PC-3 (cell line): ENCODE data around the gene PCBP2. TPM values are rescaled to one million over a fixed set of nuclear protein-coding genes. Genes with fewer than 3 reads are reported as not detected.

Source experiments
- ATAC-seq: fragments of 200-7000 bp; cut with Tn5 transposase; 2 replicates; pipeline ENCODE4 v1.9.1; 2020; ENCODE audit warnings: mild to moderate bottlenecking, moderate library complexity
- BruUV-seq: library from RNA; stranded (reverse); fragments of 400-500 nt; replicated peaks from 2 replicates; lab custom pipeline; 2021; lab: Mats Ljungman, UMichigan
- CTCF ChIA-PET: fragments of 300-600 bp; sonication (Branson Sonifier 250); formaldehyde crosslinking; loops from one replicate; lab custom pipeline; 2022; ENCODE audit warnings: antibody characterized with exemption; lab: Charles Lee
- POLR2A ChIA-PET: fragments of 300-600 bp; sonication (Branson Sonifier 250); formaldehyde crosslinking; loops from one replicate; lab custom pipeline; 2022; ENCODE audit warnings: antibody characterized with exemption; ENCODE audit not compliant: unreplicated experiment; lab: Charles Lee
- DNase-seq: peaks from one replicate; pipeline ENCODE4 v3.0.0-alpha.2; 2015
- H2AFZ ChIP-seq: fragments of 300-600 bp; sonication (generic); 2 replicates; pipeline ENCODE4 v1.6.0; 2016; ENCODE audit warnings: antibody characterized with exemption, low read length
- H3F3A ChIP-seq: fragments of 300-600 bp; sonication (generic); one replicate; pipeline ENCODE4 v1.6.0; 2017; ENCODE audit warnings: antibody characterized with exemption, low read length, control low read depth, mild to moderate bottlenecking; ENCODE audit not compliant: unreplicated experiment
- H3K27ac ChIP-seq: fragments of 300-600 bp; sonication (generic); 2 replicates; pipeline ENCODE4 v1.5.1; 2016; ENCODE audit warnings: mild to moderate bottlenecking, low read length
- H3K27me3 ChIP-seq: fragments of 300-600 bp; sonication (generic); 2 replicates; pipeline ENCODE4 v1.6.1; 2016; ENCODE audit warnings: low read length, mixed read lengths
- H3K36me3 ChIP-seq: fragments of 300-600 bp; sonication (generic); 2 replicates; pipeline ENCODE4 v1.6.1; 2016; ENCODE audit warnings: low read depth, mixed run types, low read length, mixed read lengths
- H3K4me1 ChIP-seq: fragments of 300-600 bp; sonication (generic); 2 replicates; pipeline ENCODE4 v1.5.1; 2016; ENCODE audit warnings: low read length; ENCODE audit not compliant: insufficient read depth
- H3K4me2 ChIP-seq: fragments of 300-600 bp; sonication (generic); 2 replicates; pipeline ENCODE4 v1.6.0; 2016; ENCODE audit warnings: low read length
- H3K4me3 ChIP-seq: fragments of 300-600 bp; sonication (generic); 2 replicates; pipeline ENCODE4 v1.5.1; 2016; ENCODE audit warnings: mild to moderate bottlenecking, low read length, mixed read lengths
- H3K79me2 ChIP-seq: fragments of 300-600 bp; sonication (generic); 2 replicates; pipeline ENCODE4 v1.6.1; 2017; ENCODE audit warnings: low read length, mixed read lengths
- H3K9ac ChIP-seq: fragments of 300-600 bp; sonication (generic); 2 replicates; pipeline ENCODE4 v1.6.0; 2016; ENCODE audit warnings: mild to moderate bottlenecking, low read length
- H3K9me2 ChIP-seq: fragments of 300-600 bp; sonication (generic); replicated peaks from 2 replicates; pipeline ENCODE4 v1.6.1; 2016; ENCODE audit warnings: mixed run types, low read length, mixed read lengths
- H3K9me3 ChIP-seq: fragments of 300-600 bp; sonication (generic); 2 replicates; pipeline ENCODE4 v1.6.1; 2016; ENCODE audit warnings: low read length, mixed read lengths
- H4K20me1 ChIP-seq: fragments of 300-600 bp; sonication (generic); 2 replicates; pipeline ENCODE4 v1.6.1; 2016; ENCODE audit warnings: low read length, mixed read lengths
- CTCF ChIP-seq: fragments of 300-600 bp; sonication (generic); conservative IDR thresholded peaks from 2 replicates; pipeline ENCODE4 v1.5.1; 2017; ENCODE audit warnings: antibody characterized with exemption, low read depth, mild to moderate bottlenecking, low read length
- EZH2 ChIP-seq: fragments of 300-600 bp; sonication (generic); IDR thresholded peaks from one replicate; pipeline ENCODE4 v1.6.1; 2017; ENCODE audit warnings: antibody characterized with exemption, mild to moderate bottlenecking, low read length; ENCODE audit not compliant: unreplicated experiment
- EZH2phosphoT487 ChIP-seq: fragments of 300-600 bp; sonication (generic); IDR thresholded peaks from 2 replicates; pipeline ENCODE4 v1.6.1; 2018; ENCODE audit warnings: mild to moderate bottlenecking, antibody characterized with exemption, low read length, borderline replicate concordance
- intact Hi-C: fragments of 100-400 bp; cut with micrococcal nuclease; formaldehyde crosslinking; loops from 2 replicates; pipeline ENCODE4 v1.9.0; 2023
- total RNA-seq: library from RNA; depleted of rRNA; stranded (reverse); fragments of >200 nt; gene quantifications from 2 replicates; pipeline ENCODE4 v1.2.3, GENCODE V29; 2014

The PCBP2 gene
- total RNA-seq, 1 experiment from 2014 or later, result 204 TPM

DNA sequence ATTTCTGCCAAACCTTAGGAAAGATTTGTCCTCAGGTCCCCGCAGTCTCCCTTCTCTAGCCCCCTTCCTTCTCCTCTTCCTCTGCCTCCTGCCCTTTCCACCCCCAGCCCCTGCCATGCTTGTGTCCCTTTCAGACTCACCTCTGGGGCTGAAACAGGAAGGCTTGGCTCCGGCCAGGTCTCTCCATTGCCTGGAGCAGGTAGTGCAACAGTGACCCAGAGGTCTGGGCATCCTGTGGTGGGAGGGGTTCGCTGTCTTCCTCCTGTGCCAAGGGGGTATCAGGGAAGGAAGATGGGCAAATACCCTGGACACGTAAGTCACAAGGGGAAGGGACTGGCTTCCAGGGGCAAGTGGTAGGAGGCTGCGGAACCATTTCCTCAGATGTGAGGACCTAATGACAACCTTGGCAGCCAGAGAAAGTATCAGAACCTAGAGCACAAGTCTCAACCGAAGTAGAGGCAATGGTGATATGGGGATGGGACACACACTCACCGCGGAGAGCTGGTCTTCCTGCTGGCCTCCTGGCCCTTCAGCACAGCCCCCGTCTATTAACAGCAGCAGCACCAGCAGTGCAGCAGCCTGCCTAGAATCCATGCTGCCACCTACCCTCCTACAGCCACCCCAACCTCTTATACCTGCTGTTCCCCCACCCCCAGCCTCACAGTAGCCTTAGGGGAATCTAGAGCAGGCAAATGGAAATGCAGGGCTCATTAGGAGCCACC lies 55.1 kb downstream of the PCBP2 start, which contains the start of gene NPFF:
NPFF (minus strand) TSS at position 604 of the 722 bp plus-strand sequence; CDS start at position 594, 10 bp downstream.
- intact Hi-C loops, result no loop called here
- no peaks in the 10 kb centered on the region for H3F3A ChIP-seq
- H3K79me2 ChIP-seq, result peaks cover 20% of the 10 kb centered on the region
- H3K9ac ChIP-seq, result no peak within 1 kb of the TSS
- H3K4me2 ChIP-seq, result no peak within 1 kb of the TSS
- CTCF ChIA-PET, result interaction anchor here (0.6 kb wide), 1 partner anchor 116 kb away, joined by 5 read pairs; no protein-coding TSS in a partner anchor
- no peaks in the 10 kb centered on the region for H3K9me3 ChIP-seq
- H3K36me3 ChIP-seq, result peaks cover 21% of the 10 kb centered on the region; the same call in 1 of the 2 replicates
- no peaks in the 10 kb centered on the region for H3K9me2 ChIP-seq
- no peak for ATAC-seq
- no peak for DNase-seq
- no TSS peak for BruUV-seq
- POLR2A ChIA-PET, result no interaction called here
- peak within 1 kb of the TSS; percentile 23; the same call in 1 of the 2 replicates for H3K27ac ChIP-seq
- H4K20me1 ChIP-seq, result no peaks in the 10 kb centered on the region
- no peaks in the 10 kb centered on the region for H3K27me3 ChIP-seq
- peaks cover 21% of the 10 kb centered on the region for H3K4me1 ChIP-seq
- no peak for TF ChIP-seq CTCF
- TF ChIP-seq EZH2, result no peak
- H2AFZ ChIP-seq, result no peak within 1 kb of the TSS
- no peak within 1 kb of the TSS for H3K4me3 ChIP-seq

DNA sequence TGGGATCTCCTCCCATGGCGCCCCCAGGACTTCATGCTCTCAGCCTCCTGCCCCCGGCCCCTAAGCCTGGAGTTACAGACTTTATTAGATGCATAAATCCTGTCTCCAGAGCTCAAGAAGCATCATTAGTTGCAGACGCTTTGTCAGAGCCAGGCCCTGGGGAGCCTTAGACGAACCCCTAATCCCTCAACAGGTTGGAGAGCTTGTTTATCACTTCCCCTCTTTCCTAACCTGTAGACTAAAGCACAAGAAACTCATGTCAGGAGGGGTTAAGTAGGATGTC lies 55.6 kb downstream of the PCBP2 start:
- ATAC-seq (no peak), DNase-seq (no peak)
- peaks cover 17% of the 10 kb centered on the region for H3K4me1 ChIP-seq
- ChIA-PET POLR2A (no interaction called here), CTCF (no interaction called here)
- no peaks in the 10 kb centered on the region for H3K9me2 ChIP-seq
- H3K4me3 ChIP-seq, result no peak overlapping the region
- H3K27ac ChIP-seq, result no peak overlapping the region
- no peaks in the 10 kb centered on the region for H4K20me1 ChIP-seq
- peaks cover 15% of the 10 kb centered on the region for H3K79me2 ChIP-seq
- TF ChIP-seq EZH2 (no peak), EZH2phosphoT487 (no peak), CTCF (no peak)
- H3K27me3 ChIP-seq, result no peaks in the 10 kb centered on the region
- intact Hi-C loops, result no loop called here
- H3F3A ChIP-seq, result no peaks in the 10 kb centered on the region
- no peak overlapping the region for H3K9ac ChIP-seq
- no peaks in the 10 kb centered on the region for H3K9me3 ChIP-seq
- no peak overlapping the region for H2AFZ ChIP-seq
- H3K4me2 ChIP-seq, result no peak overlapping the region
- BruUV-seq, result no TSS peak
- H3K36me3 ChIP-seq, result peaks cover 21% of the 10 kb centered on the region; the same call in 1 of the 2 replicates
